ENCODE measurements around the gene NIFK. TPM values are rescaled to one million over a fixed set of nuclear protein-coding genes. Genes with fewer than 3 reads are reported as not detected.
"Not testable (repeated sequence)": the region's sequence is repeated elsewhere in the genome, so short reads cannot be mapped to it uniquely, and the experiment has no call there.

The NIFK gene
- total RNA-seq, 4 donors from 2014 or later, result 21.2 to 61.2 (median 39.4) TPM

GRCh38 chr2:121736140-121736461 lies 574 bp downstream of the NIFK start:
- Histone ChIP-seq H3K4me1 (no peaks in the 10 kb centered on the region), H3K36me3 (no peaks in the 10 kb centered on the region), H3K27ac (peak overlapping the region; percentile 78 to 90), H3K9me3 (no peaks in the 10 kb centered on the region), H3K27me3 (no peaks in the 10 kb centered on the region), H3K4me3 (peak overlapping the region; percentile 98 to 99)
- DNase-seq, result no peak
- intact Hi-C loops (cut with DNase I; ENCODE audit: low total_unique reads), result loop anchor here (10.0 kb wide), 1 partner anchor 211 kb away; no protein-coding TSS in a partner anchor
- TF ChIP-seq POLR2A (IDR thresholded peaks at IDR 0.05) (no peak), CTCF (IDR thresholded peaks at IDR 0.05) (no peak)

GRCh38 chr2:121735518-121736074 lies 1.1 kb downstream of the NIFK start:
- Histone ChIP-seq H3K27me3 (no peaks in the 10 kb centered on the region), H3K4me1 (no peaks in the 10 kb centered on the region), H3K4me3 (peak overlapping the region; percentile 98 to 99), H3K36me3 (no peaks in the 10 kb centered on the region), H3K27ac (peak overlapping the region; percentile 78 to 90), H3K9me3 (no peaks in the 10 kb centered on the region)
- DNase-seq, result no peak
- TF ChIP-seq CTCF (IDR thresholded peaks at IDR 0.05) (no peak), POLR2A (IDR thresholded peaks at IDR 0.05) (no peak)
- intact Hi-C loops (cut with DNase I; ENCODE audit: low total_unique reads), result loop anchor here (10.0 kb wide), 1 partner anchor 211 kb away; no protein-coding TSS in a partner anchor

GRCh38 chr2:121734544-121734943 lies 2.1 kb downstream of the NIFK start:
- H3K27ac ChIP-seq, DNase-seq, H3K27me3 ChIP-seq, H3K4me3 ChIP-seq, H3K4me1 ChIP-seq, H3K36me3 ChIP-seq, H3K9me3 ChIP-seq: not testable (repeated sequence)
- intact Hi-C loops (cut with DNase I; ENCODE audit: low total_unique reads), result loop anchor here (10.0 kb wide), 1 partner anchor 210 kb away; no protein-coding TSS in a partner anchor

GRCh38 chr2:121731366-121731765 lies 5.3 kb downstream of the NIFK start:
- no peaks in the 10 kb centered on the region for H3K4me1 ChIP-seq
- H3K27ac ChIP-seq, result no peak overlapping the region
- no peaks in the 10 kb centered on the region for H3K36me3 ChIP-seq
- TF ChIP-seq POLR2A (IDR thresholded peaks at IDR 0.05), result no peak
- no peak for TF ChIP-seq CTCF (IDR thresholded peaks at IDR 0.05)
- no peaks in the 10 kb centered on the region for H3K9me3 ChIP-seq
- no peak overlapping the region for H3K4me3 ChIP-seq
- intact Hi-C loops (cut with DNase I; ENCODE audit: low total_unique reads), result loop anchor here (10.0 kb wide), 1 partner anchor 207 kb away; no protein-coding TSS in a partner anchor
- DNase-seq, result no peak
- no peaks in the 10 kb centered on the region for H3K27me3 ChIP-seq

GRCh38 chr2:121727950-121728349 lies 8.7 kb downstream of the NIFK start:
- DNase-seq, result no peak
- no peaks in the 10 kb centered on the region for H3K4me1 ChIP-seq
- no peaks in the 10 kb centered on the region for H3K27me3 ChIP-seq
- H3K36me3 ChIP-seq, result no peaks in the 10 kb centered on the region
- no peaks in the 10 kb centered on the region for H3K9me3 ChIP-seq
- intact Hi-C loops (cut with DNase I; ENCODE audit: low total_unique reads), result no loop called here
- no peak overlapping the region for H3K4me3 ChIP-seq
- no peak overlapping the region for H3K27ac ChIP-seq
- no peak for TF ChIP-seq CTCF (IDR thresholded peaks at IDR 0.05)
- no peak for TF ChIP-seq POLR2A (IDR thresholded peaks at IDR 0.05)

GRCh38 chr2:121727332-121727731 lies 9.3 kb downstream of the NIFK start:
- H3K4me1 ChIP-seq, result no peaks in the 10 kb centered on the region
- no peak for TF ChIP-seq POLR2A (IDR thresholded peaks at IDR 0.05)
- TF ChIP-seq CTCF (IDR thresholded peaks at IDR 0.05), result no peak
- H3K9me3 ChIP-seq, result no peaks in the 10 kb centered on the region
- intact Hi-C loops (cut with DNase I; ENCODE audit: low total_unique reads), result no loop called here
- DNase-seq, result no peak
- H3K4me3 ChIP-seq, result no peak overlapping the region
- no peaks in the 10 kb centered on the region for H3K27me3 ChIP-seq
- no peak overlapping the region for H3K27ac ChIP-seq
- H3K36me3 ChIP-seq, result no peaks in the 10 kb centered on the region

All from uterus (tissue), 4 donors.